PC-9 (cell line): Measurements from ENCODE around the gene ANKFY1. TPM values are rescaled to one million over a fixed set of nuclear protein-coding genes. Genes with fewer than 3 reads are reported as not detected.

Experiments
- BruUV-seq: library from RNA; stranded (reverse); fragments of 400-500 nt; replicated peaks from 2 replicates; lab custom pipeline; 2021; lab: Mats Ljungman, UMichigan
- CTCF ChIA-PET: fragments of 300-600 bp; sonication (Branson Sonifier 250); formaldehyde crosslinking; loops from one replicate; lab custom pipeline; 2022; ENCODE audit warnings: antibody characterized with exemption; lab: Charles Lee
- POLR2A ChIA-PET: fragments of 300-600 bp; sonication (Branson Sonifier 250); formaldehyde crosslinking; loops from one replicate; lab custom pipeline; 2022; ENCODE audit warnings: antibody characterized with exemption; ENCODE audit not compliant: unreplicated experiment; lab: Charles Lee
- DNase-seq, 2 experiments: peaks; one replicate each; pipeline versions ENCODE4 v3.0.0 to v3.0.0-alpha.2; 2015 to 2022; ENCODE audit warnings: mixed read lengths in 1 of 2
- H2AFZ ChIP-seq: fragments of 200-600 bp; sonication (generic); 2 replicates; pipeline ENCODE4 v1.8.1; 2017; ENCODE audit warnings: antibody characterized with exemption
- H3F3A ChIP-seq: fragments of 200-600 bp; sonication (generic); 2 replicates; pipeline ENCODE4 v1.8.1; 2017; ENCODE audit warnings: antibody characterized with exemption, mild to moderate bottlenecking, low read depth; ENCODE audit not compliant: insufficient read depth
- H3K27ac ChIP-seq: fragments of 200-600 bp; sonication (generic); 2 replicates; pipeline ENCODE4 v1.6.1; 2016; ENCODE audit warnings: mixed run types
- H3K27me3 ChIP-seq: fragments of 200-600 bp; sonication (generic); 2 replicates; pipeline ENCODE4 v1.6.1; 2016; ENCODE audit warnings: low read depth, mixed run types; ENCODE audit not compliant: insufficient read depth
- H3K36me3 ChIP-seq: fragments of 200-600 bp; sonication (generic); 2 replicates; pipeline ENCODE4 v1.6.1; 2016; ENCODE audit warnings: low read depth, mixed run types
- H3K4me1 ChIP-seq: fragments of 200-600 bp; sonication (generic); replicated peaks from 2 replicates; pipeline ENCODE4 v1.6.1; 2016; ENCODE audit warnings: mixed run types; ENCODE audit not compliant: insufficient read depth
- H3K4me2 ChIP-seq: fragments of 200-600 bp; sonication (generic); 2 replicates; pipeline ENCODE4 v1.6.1; 2017; ENCODE audit warnings: mixed run types
- H3K4me3 ChIP-seq: fragments of 200-600 bp; sonication (generic); 2 replicates; pipeline ENCODE4 v1.6.1; 2016; ENCODE audit warnings: mixed run types
- H3K79me2 ChIP-seq: fragments of 200-600 bp; sonication (generic); 2 replicates; pipeline ENCODE4 v1.6.1; 2017; ENCODE audit warnings: low read depth, mixed run types
- H3K9me2 ChIP-seq: fragments of 200-600 bp; sonication (generic); 2 replicates; pipeline ENCODE4 v1.8.1; 2017; ENCODE audit warnings: mild to moderate bottlenecking; ENCODE audit not compliant: insufficient read depth
- H3K9me3 ChIP-seq: fragments of 200-600 bp; sonication (generic); 2 replicates; pipeline ENCODE4 v1.8.1; 2016; ENCODE audit warnings: low read depth; ENCODE audit not compliant: insufficient read depth
- H4K20me1 ChIP-seq: fragments of 200-600 bp; sonication (generic); 2 replicates; pipeline ENCODE4 v1.8.1; 2017; ENCODE audit not compliant: insufficient read depth
- EZH2 ChIP-seq: fragments of 200-600 bp; sonication (generic); IDR thresholded peaks from 2 replicates; pipeline ENCODE4 v1.8.0; 2017; ENCODE audit warnings: antibody characterized with exemption, low read depth
- intact Hi-C: fragments of 100-400 bp; cut with micrococcal nuclease; formaldehyde crosslinking; loops from one replicate; pipeline ENCODE4 v1.10.0; 2022; ENCODE audit not compliant: unreplicated experiment
- total RNA-seq: library from RNA; stranded (reverse); gene quantifications from 2 replicates; pipeline ENCODE4 v1.2.3, GENCODE V29; 2021
- TF ChIP-seq, protein P1 (sequence below): fragments of 200-600 bp; sonication (generic); conservative IDR thresholded peaks from 2 replicates; pipeline ENCODE4 v1.6.1; 2017; ENCODE audit warnings: mixed run types, antibody characterized with exemption, mild to moderate bottlenecking, moderate library complexity

The ANKFY1 gene
- total RNA-seq, 1 experiment from 2014 or later, result 63.9 TPM

DNA sequence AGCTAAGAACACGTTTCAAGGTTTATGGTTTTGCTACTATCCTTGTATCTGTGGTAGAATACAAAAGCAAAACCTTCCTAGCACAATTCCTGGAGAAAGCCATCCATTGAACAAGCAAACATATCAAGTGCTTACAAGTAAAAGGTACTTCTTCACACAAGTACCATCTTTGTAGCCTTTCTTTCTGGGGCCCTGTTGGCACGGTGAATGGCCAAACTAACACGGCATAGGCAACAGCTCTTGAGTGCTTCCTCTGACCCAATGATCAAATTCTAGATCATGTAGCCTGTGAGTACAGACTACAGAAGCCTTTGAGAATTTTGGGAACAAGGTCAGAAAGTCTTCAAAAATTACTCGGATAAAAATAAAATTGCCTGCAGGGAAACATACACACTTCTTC is 57.9 kb downstream of the ANKFY1 start:
- no TSS peak for BruUV-seq
- CTCF ChIA-PET, result interaction anchor here (1.2 kb wide), 1 partner anchor 11 kb away, joined by 6 read pairs; no protein-coding TSS in a partner anchor
- peaks cover 31% of the 10 kb centered on the region for H3K36me3 ChIP-seq
- TF ChIP-seq, protein P1, sequence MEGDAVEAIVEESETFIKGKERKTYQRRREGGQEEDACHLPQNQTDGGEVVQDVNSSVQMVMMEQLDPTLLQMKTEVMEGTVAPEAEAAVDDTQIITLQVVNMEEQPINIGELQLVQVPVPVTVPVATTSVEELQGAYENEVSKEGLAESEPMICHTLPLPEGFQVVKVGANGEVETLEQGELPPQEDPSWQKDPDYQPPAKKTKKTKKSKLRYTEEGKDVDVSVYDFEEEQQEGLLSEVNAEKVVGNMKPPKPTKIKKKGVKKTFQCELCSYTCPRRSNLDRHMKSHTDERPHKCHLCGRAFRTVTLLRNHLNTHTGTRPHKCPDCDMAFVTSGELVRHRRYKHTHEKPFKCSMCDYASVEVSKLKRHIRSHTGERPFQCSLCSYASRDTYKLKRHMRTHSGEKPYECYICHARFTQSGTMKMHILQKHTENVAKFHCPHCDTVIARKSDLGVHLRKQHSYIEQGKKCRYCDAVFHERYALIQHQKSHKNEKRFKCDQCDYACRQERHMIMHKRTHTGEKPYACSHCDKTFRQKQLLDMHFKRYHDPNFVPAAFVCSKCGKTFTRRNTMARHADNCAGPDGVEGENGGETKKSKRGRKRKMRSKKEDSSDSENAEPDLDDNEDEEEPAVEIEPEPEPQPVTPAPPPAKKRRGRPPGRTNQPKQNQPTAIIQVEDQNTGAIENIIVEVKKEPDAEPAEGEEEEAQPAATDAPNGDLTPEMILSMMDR, result no peak
- no peak for TF ChIP-seq EZH2
- H3K27me3 ChIP-seq, result no peaks in the 10 kb centered on the region
- no peaks in the 10 kb centered on the region for H3K9me2 ChIP-seq
- no peak for DNase-seq
- no peaks in the 10 kb centered on the region; the same call in none of the 2 replicates for H3F3A ChIP-seq
- no peak overlapping the region for H3K27ac ChIP-seq
- no peaks in the 10 kb centered on the region for H3K4me1 ChIP-seq
- POLR2A ChIA-PET, result no interaction called here
- no peak overlapping the region for H3K4me2 ChIP-seq
- no peaks in the 10 kb centered on the region; the same call in 1 of the 2 replicates for H4K20me1 ChIP-seq
- no peak overlapping the region for H3K4me3 ChIP-seq
- intact Hi-C loops, result no loop called here
- no peaks in the 10 kb centered on the region for H3K9me3 ChIP-seq
- no peaks in the 10 kb centered on the region for H3K79me2 ChIP-seq
- H2AFZ ChIP-seq, result no peak overlapping the region

- H3F3A ChIP-seq, result peaks cover 5% of the 10 kb centered on the region
- no peak overlapping the region for H3K4me2 ChIP-seq
- no peaks in the 10 kb centered on the region for H3K79me2 ChIP-seq
- DNase-seq, result no peak
- H3K4me3 ChIP-seq, result no peak overlapping the region
- no peaks in the 10 kb centered on the region for H3K9me2 ChIP-seq
- H3K36me3 ChIP-seq, result peaks cover 26% of the 10 kb centered on the region
- BruUV-seq, result no TSS peak
- CTCF ChIA-PET, result no interaction called here
- H2AFZ ChIP-seq, result no peak overlapping the region
- no peak overlapping the region for H3K27ac ChIP-seq
- POLR2A ChIA-PET, result no interaction called here
- no peaks in the 10 kb centered on the region for H3K9me3 ChIP-seq
- H3K27me3 ChIP-seq, result no peaks in the 10 kb centered on the region
- TF ChIP-seq, protein P1, result no peak
- no peak for TF ChIP-seq EZH2
- no peaks in the 10 kb centered on the region for H3K4me1 ChIP-seq
- intact Hi-C loops, result no loop called here
- H4K20me1 ChIP-seq, result no peaks in the 10 kb centered on the region; the same call in 1 of the 2 replicates
These were observed 59.0 kb downstream of the ANKFY1 start for GRCh38 chr17:4204710-4205173.

DNA sequence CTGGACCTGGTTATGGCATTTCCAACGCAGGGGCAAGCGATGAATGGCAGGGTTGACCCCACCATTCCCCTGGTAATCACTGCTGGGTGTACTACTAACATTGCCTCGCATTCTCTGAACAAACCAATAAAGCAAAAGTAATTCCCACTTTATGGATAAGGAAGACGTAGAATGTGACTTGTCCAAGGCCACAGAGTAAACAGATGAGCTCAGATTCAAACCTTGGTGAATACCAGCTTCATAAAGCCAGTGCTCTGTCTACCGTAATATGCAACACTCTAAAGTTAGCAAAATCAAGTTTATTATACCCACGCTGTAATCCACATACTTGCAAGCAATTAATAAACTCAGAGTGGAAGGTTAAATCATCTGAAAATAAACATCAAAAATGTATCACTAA is 59.6 kb downstream of the ANKFY1 start:
- intact Hi-C loops, result no loop called here
- Histone ChIP-seq H3K9me2 (no peaks in the 10 kb centered on the region), H3K79me2 (no peaks in the 10 kb centered on the region), H3F3A (peaks cover 5% of the 10 kb centered on the region), H3K27ac (no peak overlapping the region), H3K36me3 (peaks cover 23% of the 10 kb centered on the region), H2AFZ (no peak overlapping the region), H3K4me1 (no peaks in the 10 kb centered on the region), H3K9me3 (no peaks in the 10 kb centered on the region), H3K27me3 (no peaks in the 10 kb centered on the region), H4K20me1 (peaks cover 5% of the 10 kb centered on the region), H3K4me2 (no peak overlapping the region), H3K4me3 (no peak overlapping the region)
- ChIA-PET POLR2A (no interaction called here), CTCF (interaction anchor here (0.7 kb wide), 1 partner anchor 215 kb away, joined by 3 read pairs; no protein-coding TSS in a partner anchor)
- no TSS peak for BruUV-seq
- DNase-seq, result no peak
- TF ChIP-seq EZH2, result no peak
- TF ChIP-seq, protein P1, result no peak
